GM12891 (cell line): Measurements from ENCODE around the gene SMIM31.

Experiments
- POLR2A ChIP-seq: IDR thresholded peaks from 2 replicates; pipeline ENCODE4 v1.6.1; 2011; ENCODE audit warnings: low read depth, low read length, control low read depth
- POLR2AphosphoS5 ChIP-seq: IDR thresholded peaks from 2 replicates; pipeline ENCODE4 v1.6.1; 2011; ENCODE audit warnings: low read depth, low read length, control low read depth
- POU2F2 ChIP-seq: IDR thresholded peaks from 2 replicates; pipeline ENCODE4 v1.6.1; 2011; ENCODE audit warnings: low read depth, mild to moderate bottlenecking, control low read depth, low read length, moderate library complexity
- TAF1 ChIP-seq: IDR thresholded peaks from 2 replicates; pipeline ENCODE4 v1.6.1; 2011; ENCODE audit warnings: low read depth, low read length, control low read depth

DNA sequence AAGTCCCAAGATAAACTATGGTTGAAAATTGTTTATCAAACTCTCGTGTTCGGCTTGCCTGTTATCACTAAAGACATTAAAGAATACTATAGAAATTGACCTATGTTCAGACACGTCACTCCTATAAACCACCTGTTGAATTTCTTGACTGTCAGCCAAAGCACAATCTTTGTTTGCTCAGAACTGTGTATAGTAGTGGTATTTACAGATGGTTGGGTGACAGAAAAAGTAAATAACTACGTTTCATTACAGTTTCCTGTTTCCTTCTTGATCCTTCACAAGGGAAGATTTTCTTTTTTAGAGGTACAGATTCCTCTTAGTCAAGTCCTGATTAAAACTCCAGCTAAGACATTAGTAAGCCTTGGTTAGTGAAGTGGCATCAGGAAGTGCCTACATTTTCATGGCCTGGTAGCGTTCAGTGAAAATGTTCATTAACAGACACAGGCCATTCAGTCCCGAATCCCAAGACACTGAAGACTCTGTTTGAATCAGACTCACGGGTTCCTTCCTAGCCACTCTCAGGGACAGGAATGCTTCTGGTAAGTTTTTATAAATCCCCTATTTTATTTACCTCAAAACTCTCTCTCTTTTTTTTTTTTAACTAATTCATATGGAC lies at the start of gene SMIM31:
- TF ChIP-seq POLR2AphosphoS5 (no peak), POLR2A (no peak), POU2F2 (no peak), TAF1 (no peak)
